Gastrocnemius medialis (tissue), 4 donors: ENCODE measurements around the gene GFPT1.

Experiments
- CTCF ChIP-seq, 5 experiments: fragments of 450-650 bp in 3 of 5; fragments of 200-600 bp in 2 of 5; sonication (generic) in 2 of 5; IDR thresholded peaks in 4 of 5; conservative IDR thresholded peaks in 1 of 5; 1 replicate in 4 of 5; 2 replicates in 1 of 5; pipeline ENCODE4 v1.5.1; 2016 to 2019; ENCODE audit warnings: antibody characterized with exemption in 5 of 5, mild to moderate bottlenecking in 3 of 5, moderate library complexity in 3 of 5
- POLR2A ChIP-seq, 2 donors: fragments of 450-650 bp; IDR thresholded peaks; one replicate each; pipeline ENCODE4 v1.6.1; 2017; ENCODE audit warnings: antibody characterized with exemption in 2 of 2, mild to moderate bottlenecking in 2 of 2, moderate library complexity in 2 of 2

- TF ChIP-seq POLR2A (IDR thresholded peaks at IDR 0.05) (no peak), CTCF (IDR thresholded peaks at IDR 0.05 in 4 of 5, conservative IDR thresholded peaks at IDR 0.05 in 1 of 5) (peak; percentile 33 to 72 (median 49))
Observed at GRCh38 chr2:69375494-69376353, 11.3 kb downstream of the GFPT1 start.
